Neural progenitor cell (in vitro differentiated cells): ENCODE measurements around the gene AKAP5.

Experiments
- CTCF ChIP-seq: fragments of 200-600 bp; sonication (generic); IDR thresholded peaks from 2 replicates; pipeline ENCODE4 v1.5.1; 2017; ENCODE audit warnings: antibody characterized with exemption, mild to moderate bottlenecking
- EZH2 ChIP-seq: fragments of 200-600 bp; sonication (generic); IDR thresholded peaks from 2 replicates; pipeline ENCODE4 v1.6.1; 2017; ENCODE audit warnings: antibody characterized with exemption, mild to moderate bottlenecking, moderate library complexity

- TF ChIP-seq CTCF (no peak), EZH2 (no peak)
Observed at GRCh38 chr14:64493455-64493854, 28.2 kb downstream of the AKAP5 start.
